ENCODE results near the gene SLC35E3.
"Not testable (repeated sequence)": the region's sequence is repeated elsewhere in the genome, so short reads cannot be mapped to it uniquely, and the experiment has no call there.

The SLC35E3 gene

DNA sequence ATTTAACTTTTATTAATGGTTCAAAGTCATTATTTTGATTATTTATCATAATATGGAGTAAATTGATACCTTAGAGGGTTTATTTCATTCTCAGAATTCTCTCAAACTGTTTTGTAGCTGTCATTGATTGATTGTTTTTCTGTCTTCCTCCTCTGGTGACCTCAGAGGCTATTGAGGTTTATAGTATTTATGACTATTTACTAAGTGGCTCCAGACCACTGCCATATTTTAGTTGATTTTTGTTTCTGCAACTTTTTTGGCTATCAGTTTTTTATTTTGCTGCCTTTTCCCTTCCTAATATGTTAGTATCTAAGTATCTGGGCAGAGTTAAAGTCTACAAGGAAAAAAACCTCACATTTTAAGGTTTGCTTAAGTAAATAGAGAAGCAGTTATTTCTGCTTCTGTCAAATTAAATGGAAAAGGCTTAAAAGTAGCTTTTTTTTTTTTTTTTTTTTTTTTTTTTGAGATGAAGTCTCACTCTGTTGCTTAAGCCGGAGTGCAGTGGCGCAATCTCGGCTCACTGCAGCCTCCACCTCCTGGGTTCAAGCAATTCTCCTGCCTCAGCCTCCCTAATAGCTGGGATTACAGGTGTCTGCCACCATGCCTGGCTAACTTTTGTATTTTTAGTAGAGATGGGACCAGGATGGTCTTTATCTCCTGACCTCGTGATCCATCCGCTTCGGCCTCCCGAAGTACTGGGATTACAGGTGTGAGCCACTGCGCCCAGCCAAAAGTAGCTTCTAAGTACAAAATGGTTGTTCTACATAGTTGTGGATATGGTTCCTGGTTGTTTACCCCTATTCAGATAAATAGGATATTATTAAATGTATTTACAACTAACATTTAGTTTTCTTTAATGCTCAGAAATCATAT is 70.2 kb downstream of the SLC35E3 start:
- WGBS = 98% methylated on average over 5 of the region's 8 CpGs

GRCh38 chr12:68819481-68819880 is 73.5 kb downstream of the SLC35E3 start:
- DNase-seq; H2BK12ac ChIP-seq (ENCODE audit: low read length in 2 of 2); H3K27me3 ChIP-seq (ENCODE audit: control insufficient read depth in 1 of 2, insufficient read depth in 1 of 2, low read length in 2 of 2); H3K79me1 ChIP-seq (replicated peaks; ENCODE audit: low read length, poor library complexity, severe bottlenecking); H2BK120ac ChIP-seq (ENCODE audit: low read depth, low read length); H2AFZ ChIP-seq (ENCODE audit: low read depth, low read length); H4K8ac ChIP-seq (ENCODE audit: low read length); H3K14ac ChIP-seq (ENCODE audit: low read length in 2 of 2); H3K4me2 ChIP-seq (ENCODE audit: low read length, poor library complexity, severe bottlenecking); H3K9me3 ChIP-seq (ENCODE audit: control insufficient read depth, low read length); H3K23ac ChIP-seq (ENCODE audit: low read length in 2 of 2); H2AK5ac ChIP-seq (ENCODE audit: low read length, severe bottlenecking); H3K4me3 ChIP-seq (ENCODE audit: insufficient read depth in 1 of 2, low read depth in 1 of 2, low read length in 2 of 2); H3K4ac ChIP-seq (ENCODE audit: low read depth in 1 of 2, low read length in 2 of 2); H4K91ac ChIP-seq (ENCODE audit: low read length); H3K18ac ChIP-seq (ENCODE audit: low read depth in 1 of 2, low read length in 2 of 2); H2BK5ac ChIP-seq (ENCODE audit: low read depth, low read length, poor library complexity, severe bottlenecking); H3K4me1 ChIP-seq (ENCODE audit: control insufficient read depth, insufficient read depth, low read depth, low read length); H2BK15ac ChIP-seq (ENCODE audit: low read depth, poor library complexity, severe bottlenecking); H3K27ac ChIP-seq (ENCODE audit: low read length, poor library complexity, severe bottlenecking): not testable (repeated sequence)
- H3K36me3 ChIP-seq (ENCODE audit: control insufficient read depth in 1 of 2, insufficient read depth in 2 of 2, low read depth in 1 of 2, low read length in 2 of 2) = peaks cover 28 to 100% of the 10 kb centered on the region in 2 experiments
- WGBS = 95% methylated on average over 13 of the region's 13 CpGs
- peak overlapping the region; percentile 72 for H3K9ac ChIP-seq (ENCODE audit: low read length)

More for the DNA sequence above, 70.2 kb downstream of the SLC35E3 start:
- no peak overlapping the region for H4K91ac ChIP-seq (ENCODE audit: low read length)
- no peaks in the 10 kb centered on the region for H3K9me3 ChIP-seq (ENCODE audit: control insufficient read depth, low read length)
- no peak overlapping the region for H3K18ac ChIP-seq (ENCODE audit: low read depth in 1 of 2, low read length in 2 of 2)
- no peak overlapping the region for H3K4me2 ChIP-seq (ENCODE audit: low read length, poor library complexity, severe bottlenecking)
- H3K4me1 ChIP-seq (ENCODE audit: control insufficient read depth, insufficient read depth, low read depth, low read length) = peaks cover 7% of the 10 kb centered on the region
- H3K27ac ChIP-seq (ENCODE audit: low read length, poor library complexity, severe bottlenecking) = no peak overlapping the region
- H4K8ac ChIP-seq (ENCODE audit: low read length) = no peak overlapping the region
- H2AFZ ChIP-seq (ENCODE audit: low read depth, low read length) = no peak overlapping the region
- peaks cover 27 to 100% of the 10 kb centered on the region in 2 experiments for H3K36me3 ChIP-seq (ENCODE audit: control insufficient read depth in 1 of 2, insufficient read depth in 2 of 2, low read depth in 1 of 2, low read length in 2 of 2)
- no peak overlapping the region for H3K4me3 ChIP-seq (ENCODE audit: insufficient read depth in 1 of 2, low read depth in 1 of 2, low read length in 2 of 2)
- no peak overlapping the region for H3K23ac ChIP-seq (ENCODE audit: low read length in 2 of 2)
- peak overlapping the region; percentile 74 for H3K9ac ChIP-seq (ENCODE audit: low read length)
- no peaks in the 10 kb centered on the region for H3K79me1 ChIP-seq (replicated peaks; ENCODE audit: low read length, poor library complexity, severe bottlenecking)
- no peak overlapping the region for H2BK5ac ChIP-seq (ENCODE audit: low read depth, low read length, poor library complexity, severe bottlenecking)
- H2AK5ac ChIP-seq (ENCODE audit: low read length, severe bottlenecking) = no peak overlapping the region
- DNase-seq = no peak
- no peak overlapping the region for H2BK15ac ChIP-seq (ENCODE audit: low read depth, poor library complexity, severe bottlenecking)
- no peak overlapping the region for H3K4ac ChIP-seq (ENCODE audit: low read depth in 1 of 2, low read length in 2 of 2)
- H2BK120ac ChIP-seq (ENCODE audit: low read depth, low read length) = no peak overlapping the region
- no peak overlapping the region for H2BK12ac ChIP-seq (ENCODE audit: low read length in 2 of 2)
- no peak overlapping the region for H3K14ac ChIP-seq (ENCODE audit: low read length in 2 of 2)
- H3K27me3 ChIP-seq (ENCODE audit: control insufficient read depth in 1 of 2, insufficient read depth in 1 of 2, low read length in 2 of 2) = no peaks in the 10 kb centered on the region

- Histone ChIP-seq H3K4ac (ENCODE audit: low read depth in 1 of 2, low read length in 2 of 2) (no peak overlapping the region), H3K4me3 (ENCODE audit: insufficient read depth in 1 of 2, low read depth in 1 of 2, low read length in 2 of 2) (no peak overlapping the region), H2BK120ac (ENCODE audit: low read depth, low read length) (no peak overlapping the region), H3K27me3 (ENCODE audit: control insufficient read depth in 1 of 2, insufficient read depth in 1 of 2, low read length in 2 of 2) (no peaks in the 10 kb centered on the region), H3K14ac (ENCODE audit: low read length in 2 of 2) (no peak overlapping the region), H3K9me3 (ENCODE audit: control insufficient read depth, low read length) (no peaks in the 10 kb centered on the region), H3K79me1 (replicated peaks; ENCODE audit: low read length, poor library complexity, severe bottlenecking) (peaks cover 4% of the 10 kb centered on the region), H2BK5ac (ENCODE audit: low read depth, low read length, poor library complexity, severe bottlenecking) (no peak overlapping the region), H3K36me3 (ENCODE audit: control insufficient read depth in 1 of 2, insufficient read depth in 2 of 2, low read depth in 1 of 2, low read length in 2 of 2) (peaks cover 31 to 99% of the 10 kb centered on the region in 2 experiments), H3K9ac (ENCODE audit: low read length) (peak overlapping the region; percentile 72), H4K8ac (ENCODE audit: low read length) (no peak overlapping the region), H2AK5ac (ENCODE audit: low read length, severe bottlenecking) (no peak overlapping the region), H3K23ac (ENCODE audit: low read length in 2 of 2) (no peak overlapping the region), H3K18ac (ENCODE audit: low read depth in 1 of 2, low read length in 2 of 2) (no peak overlapping the region), H3K27ac (ENCODE audit: low read length, poor library complexity, severe bottlenecking) (peak overlapping the region; percentile 28), H3K4me2 (ENCODE audit: low read length, poor library complexity, severe bottlenecking) (no peak overlapping the region), H2BK15ac (ENCODE audit: low read depth, poor library complexity, severe bottlenecking) (no peak overlapping the region), H2BK12ac (ENCODE audit: low read length in 2 of 2) (no peak overlapping the region), H3K4me1 (ENCODE audit: control insufficient read depth, insufficient read depth, low read depth, low read length) (peaks cover 10% of the 10 kb centered on the region), H4K91ac (ENCODE audit: low read length) (no peak overlapping the region), H2AFZ (ENCODE audit: low read depth, low read length) (no peak overlapping the region)
- no peak for DNase-seq
- WGBS = 97% methylated on average over 5 of the region's 6 CpGs
Observed at GRCh38 chr12:68821357-68822188, 75.6 kb downstream of the SLC35E3 start.

- WGBS = 93% methylated on average over 3 of the region's 3 CpGs
- Histone ChIP-seq H2BK15ac (ENCODE audit: low read depth, poor library complexity, severe bottlenecking) (no peak overlapping the region), H3K4me2 (ENCODE audit: low read length, poor library complexity, severe bottlenecking) (no peak overlapping the region), H3K27me3 (ENCODE audit: control insufficient read depth in 1 of 2, insufficient read depth in 1 of 2, low read length in 2 of 2) (no peaks in the 10 kb centered on the region), H3K4me1 (ENCODE audit: control insufficient read depth, insufficient read depth, low read depth, low read length) (peaks cover 8% of the 10 kb centered on the region), H4K91ac (ENCODE audit: low read length) (no peak overlapping the region), H2BK12ac (ENCODE audit: low read length in 2 of 2) (no peak overlapping the region), H3K4me3 (ENCODE audit: insufficient read depth in 1 of 2, low read depth in 1 of 2, low read length in 2 of 2) (no peak overlapping the region), H2AK5ac (ENCODE audit: low read length, severe bottlenecking) (no peak overlapping the region), H2BK120ac (ENCODE audit: low read depth, low read length) (no peak overlapping the region), H3K18ac (ENCODE audit: low read depth in 1 of 2, low read length in 2 of 2) (no peak overlapping the region), H3K23ac (ENCODE audit: low read length in 2 of 2) (no peak overlapping the region), H3K27ac (ENCODE audit: low read length, poor library complexity, severe bottlenecking) (peak overlapping the region; percentile 20), H3K14ac (ENCODE audit: low read length in 2 of 2) (no peak overlapping the region), H3K36me3 (ENCODE audit: control insufficient read depth in 1 of 2, insufficient read depth in 2 of 2, low read depth in 1 of 2, low read length in 2 of 2) (peaks cover 33 to 99% of the 10 kb centered on the region in 2 experiments), H2AFZ (ENCODE audit: low read depth, low read length) (no peak overlapping the region), H3K9ac (ENCODE audit: low read length) (peak overlapping the region; percentile 72), H2BK5ac (ENCODE audit: low read depth, low read length, poor library complexity, severe bottlenecking) (no peak overlapping the region), H3K79me1 (replicated peaks; ENCODE audit: low read length, poor library complexity, severe bottlenecking) (peaks cover 4% of the 10 kb centered on the region), H3K9me3 (ENCODE audit: control insufficient read depth, low read length) (no peaks in the 10 kb centered on the region), H4K8ac (ENCODE audit: low read length) (no peak overlapping the region), H3K4ac (ENCODE audit: low read depth in 1 of 2, low read length in 2 of 2) (no peak overlapping the region)
- DNase-seq = no peak
Observed at GRCh38 chr12:68823696-68824095, 77.7 kb downstream of the SLC35E3 start.

Data from mesenchymal stem cell (in vitro differentiated cells and primary cell).